PC-3 (cell line): ENCODE measurements around the gene CCDC158.

Source experiments
- EZH2 ChIP-seq: fragments of 300-600 bp; sonication (generic); IDR thresholded peaks from one replicate; pipeline ENCODE4 v1.6.1; 2017; ENCODE audit warnings: antibody characterized with exemption, mild to moderate bottlenecking, low read length; ENCODE audit not compliant: unreplicated experiment
- TF ChIP-seq, protein P1 (sequence below): fragments of 300-600 bp; sonication (generic); conservative IDR thresholded peaks from 2 replicates; pipeline ENCODE4 v1.5.1; 2017; ENCODE audit warnings: antibody characterized with exemption, low read depth, mild to moderate bottlenecking, low read length

DNA sequence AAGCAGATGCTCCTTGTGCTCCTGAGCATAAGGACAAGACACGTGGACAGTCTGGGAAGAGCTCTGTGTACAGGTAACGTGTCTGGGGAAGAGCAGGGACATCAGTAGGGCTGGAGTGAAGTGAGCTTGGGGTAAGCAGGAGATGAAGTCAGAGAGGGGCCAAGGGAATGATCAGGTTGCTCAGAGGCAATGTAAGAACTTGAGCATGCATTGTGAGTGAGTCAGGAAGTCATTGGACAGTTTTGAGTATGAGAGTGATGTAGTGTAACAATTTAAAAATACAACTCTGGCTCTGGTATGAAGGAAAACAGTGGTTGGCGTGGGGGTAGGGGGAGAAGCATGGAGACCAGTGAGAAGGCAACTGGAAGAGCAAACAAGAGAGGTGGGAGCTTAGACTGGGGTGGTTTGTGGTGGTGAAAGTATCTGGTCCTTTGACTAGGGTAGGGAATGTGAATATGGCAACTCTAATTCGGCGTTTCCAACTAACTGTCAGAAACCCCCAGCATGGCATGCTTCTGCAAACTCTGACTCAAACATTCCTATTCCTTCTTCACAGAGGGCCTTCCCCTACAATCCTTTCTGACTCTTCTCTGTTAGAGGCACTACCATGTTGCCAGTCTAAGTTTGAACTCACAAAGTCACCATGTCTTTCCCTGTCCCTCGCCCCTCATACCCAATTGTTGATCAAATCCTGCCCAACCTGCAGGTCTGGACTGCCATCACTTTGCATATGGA lies 57.2 kb downstream of the CCDC158 start:
- TF ChIP-seq, protein P1, sequence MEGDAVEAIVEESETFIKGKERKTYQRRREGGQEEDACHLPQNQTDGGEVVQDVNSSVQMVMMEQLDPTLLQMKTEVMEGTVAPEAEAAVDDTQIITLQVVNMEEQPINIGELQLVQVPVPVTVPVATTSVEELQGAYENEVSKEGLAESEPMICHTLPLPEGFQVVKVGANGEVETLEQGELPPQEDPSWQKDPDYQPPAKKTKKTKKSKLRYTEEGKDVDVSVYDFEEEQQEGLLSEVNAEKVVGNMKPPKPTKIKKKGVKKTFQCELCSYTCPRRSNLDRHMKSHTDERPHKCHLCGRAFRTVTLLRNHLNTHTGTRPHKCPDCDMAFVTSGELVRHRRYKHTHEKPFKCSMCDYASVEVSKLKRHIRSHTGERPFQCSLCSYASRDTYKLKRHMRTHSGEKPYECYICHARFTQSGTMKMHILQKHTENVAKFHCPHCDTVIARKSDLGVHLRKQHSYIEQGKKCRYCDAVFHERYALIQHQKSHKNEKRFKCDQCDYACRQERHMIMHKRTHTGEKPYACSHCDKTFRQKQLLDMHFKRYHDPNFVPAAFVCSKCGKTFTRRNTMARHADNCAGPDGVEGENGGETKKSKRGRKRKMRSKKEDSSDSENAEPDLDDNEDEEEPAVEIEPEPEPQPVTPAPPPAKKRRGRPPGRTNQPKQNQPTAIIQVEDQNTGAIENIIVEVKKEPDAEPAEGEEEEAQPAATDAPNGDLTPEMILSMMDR: no peak
- TF ChIP-seq EZH2: no peak
